ENCODE measurements around the gene OS9. TPM values are rescaled to one million over a fixed set of nuclear protein-coding genes. Genes with fewer than 3 reads are reported as not detected.

Gene OS9
- total and polyA plus RNA-seq, 4 donors, result 139 to 253 (median 230) TPM

GRCh38 chr12:57724003-57724935 lies 30.3 kb downstream of the OS9 start:
- intact Hi-C loops (cut with DNase I), result no loop called here
- Histone ChIP-seq H3K9me3 (ENCODE audit: control insufficient read depth, low read length) (no peaks in the 10 kb centered on the region), H3K4me3 (ENCODE audit: low read length in 2 of 2) (no peak overlapping the region), H3K27ac (ENCODE audit: low read depth in 1 of 2, low read length in 2 of 2) (no peak overlapping the region), H3K36me3 (ENCODE audit: control insufficient read depth in 1 of 2, insufficient read depth in 2 of 2, low read length in 1 of 2) (peaks cover 0 to 4% of the 10 kb centered on the region in 2 donors), H3K27me3 (ENCODE audit: control insufficient read depth in 1 of 2, insufficient read depth in 2 of 2, low read length in 1 of 2) (no peaks in the 10 kb centered on the region), H3K4me1 (ENCODE audit: control insufficient read depth in 1 of 2, insufficient read depth in 2 of 2, low read length in 2 of 2) (no peaks in the 10 kb centered on the region)
- WGBS, 2 donors, result 82% methylated on average over 12 of the region's 12 CpGs
- DNase-seq, result peak in 1 of 2 donors; percentile 49
- no peak for ATAC-seq (ENCODE audit: low FRiP score)

GRCh38 chr12:57724936-57725740 lies 31.2 kb downstream of the OS9 start:
- no peak overlapping the region for H3K4me3 ChIP-seq (ENCODE audit: low read length in 2 of 2)
- no peaks in the 10 kb centered on the region for H3K9me3 ChIP-seq (ENCODE audit: control insufficient read depth, low read length)
- WGBS, 2 donors, result 44 to 52% methylated on average over 6 to 11 of the region's 11 CpGs
- intact Hi-C loops (cut with DNase I), result no loop called here
- H3K36me3 ChIP-seq (ENCODE audit: control insufficient read depth in 1 of 2, insufficient read depth in 2 of 2, low read length in 1 of 2), result peaks cover 0 to 4% of the 10 kb centered on the region in 2 donors
- H3K27ac ChIP-seq (ENCODE audit: low read depth in 1 of 2, low read length in 2 of 2), result no peak overlapping the region
- DNase-seq (no peak), ATAC-seq (ENCODE audit: low FRiP score) (no peak)
- no peaks in the 10 kb centered on the region for H3K4me1 ChIP-seq (ENCODE audit: control insufficient read depth in 1 of 2, insufficient read depth in 2 of 2, low read length in 2 of 2)
- no peaks in the 10 kb centered on the region for H3K27me3 ChIP-seq (ENCODE audit: control insufficient read depth in 1 of 2, insufficient read depth in 2 of 2, low read length in 1 of 2)

GRCh38 chr12:57725851-57726150 lies 31.9 kb downstream of the OS9 start:
- Histone ChIP-seq H3K9me3 (ENCODE audit: control insufficient read depth, low read length) (no peaks in the 10 kb centered on the region), H3K27me3 (ENCODE audit: control insufficient read depth in 1 of 2, insufficient read depth in 2 of 2, low read length in 1 of 2) (no peaks in the 10 kb centered on the region), H3K27ac (ENCODE audit: low read depth in 1 of 2, low read length in 2 of 2) (no peak overlapping the region), H3K4me1 (ENCODE audit: control insufficient read depth in 1 of 2, insufficient read depth in 2 of 2, low read length in 2 of 2) (no peaks in the 10 kb centered on the region), H3K4me3 (ENCODE audit: low read length in 2 of 2) (peak overlapping the region in 1 of 2 donors; percentile 34), H3K36me3 (ENCODE audit: control insufficient read depth in 1 of 2, insufficient read depth in 2 of 2, low read length in 1 of 2) (peaks cover 0 to 2% of the 10 kb centered on the region in 2 donors)
- 6 to 8% methylated on average over 10 of the region's 10 CpGs for WGBS, 2 donors
- no peak for DNase-seq
- intact Hi-C loops (cut with DNase I), result no loop called here
- ATAC-seq (ENCODE audit: low FRiP score), result no peak

GRCh38 chr12:57726151-57726883 lies 32.4 kb downstream of the OS9 start:
- H3K36me3 ChIP-seq (ENCODE audit: control insufficient read depth in 1 of 2, insufficient read depth in 2 of 2, low read length in 1 of 2), result no peaks in the 10 kb centered on the region

GRCh38 chr12:57726884-57727757 lies 33.2 kb downstream of the OS9 start:
- H3K27me3 ChIP-seq (ENCODE audit: control insufficient read depth in 1 of 2, insufficient read depth in 2 of 2, low read length in 1 of 2), result no peaks in the 10 kb centered on the region
- peak; percentile 15 for ATAC-seq (ENCODE audit: low FRiP score)
- 10 to 12% methylated on average over 76 of the region's 76 CpGs for WGBS, 2 donors
- no peaks in the 10 kb centered on the region for H3K9me3 ChIP-seq (ENCODE audit: control insufficient read depth, low read length)
- intact Hi-C loops (cut with DNase I), result no loop called here
- no peaks in the 10 kb centered on the region for H3K36me3 ChIP-seq (ENCODE audit: control insufficient read depth in 1 of 2, insufficient read depth in 2 of 2, low read length in 1 of 2)
- peak overlapping the region in 1 of 2 donors; percentile 34 for H3K4me3 ChIP-seq (ENCODE audit: low read length in 2 of 2)
- peak; percentile 66 to 83 for DNase-seq
- H3K4me1 ChIP-seq (ENCODE audit: control insufficient read depth in 1 of 2, insufficient read depth in 2 of 2, low read length in 2 of 2), result no peaks in the 10 kb centered on the region
- no peak overlapping the region for H3K27ac ChIP-seq (ENCODE audit: low read depth in 1 of 2, low read length in 2 of 2)

More at GRCh38 chr12:57726151-57726883, 32.4 kb downstream of the OS9 start:
- Histone ChIP-seq H3K4me3 (ENCODE audit: low read length in 2 of 2) (peak overlapping the region in 1 of 2 donors; percentile 34), H3K27me3 (ENCODE audit: control insufficient read depth in 1 of 2, insufficient read depth in 2 of 2, low read length in 1 of 2) (no peaks in the 10 kb centered on the region), H3K4me1 (ENCODE audit: control insufficient read depth in 1 of 2, insufficient read depth in 2 of 2, low read length in 2 of 2) (no peaks in the 10 kb centered on the region), H3K9me3 (ENCODE audit: control insufficient read depth, low read length) (no peaks in the 10 kb centered on the region), H3K27ac (ENCODE audit: low read depth in 1 of 2, low read length in 2 of 2) (no peak overlapping the region)
- 1 to 6% methylated on average over 65 to 79 of the region's 79 CpGs for WGBS, 2 donors
- peak; percentile 81 to 91 for DNase-seq
- ATAC-seq (ENCODE audit: low FRiP score), result peak; percentile 76
- intact Hi-C loops (cut with DNase I), result no loop called here

- H3K4me1 ChIP-seq (ENCODE audit: control insufficient read depth in 1 of 2, insufficient read depth in 2 of 2, low read length in 2 of 2), result no peaks in the 10 kb centered on the region
- 32 to 36% methylated on average over 21 of the region's 21 CpGs for WGBS, 2 donors
- H3K36me3 ChIP-seq (ENCODE audit: control insufficient read depth in 1 of 2, insufficient read depth in 2 of 2, low read length in 1 of 2), result no peaks in the 10 kb centered on the region
- no peaks in the 10 kb centered on the region for H3K27me3 ChIP-seq (ENCODE audit: control insufficient read depth in 1 of 2, insufficient read depth in 2 of 2, low read length in 1 of 2)
- no peak overlapping the region for H3K27ac ChIP-seq (ENCODE audit: low read depth in 1 of 2, low read length in 2 of 2)
- no peaks in the 10 kb centered on the region for H3K9me3 ChIP-seq (ENCODE audit: control insufficient read depth, low read length)
- ATAC-seq (ENCODE audit: low FRiP score) (no peak), DNase-seq (no peak)
- no peak overlapping the region for H3K4me3 ChIP-seq (ENCODE audit: low read length in 2 of 2)
- intact Hi-C loops (cut with DNase I), result no loop called here
Observed at GRCh38 chr12:57727758-57728395, 33.9 kb downstream of the OS9 start.

GRCh38 chr12:57729321-57729844 lies 35.5 kb downstream of the OS9 start:
- Histone ChIP-seq H3K9me3 (ENCODE audit: control insufficient read depth, low read length) (no peaks in the 10 kb centered on the region), H3K27me3 (ENCODE audit: control insufficient read depth in 1 of 2, insufficient read depth in 2 of 2, low read length in 1 of 2) (no peaks in the 10 kb centered on the region), H3K4me1 (ENCODE audit: control insufficient read depth in 1 of 2, insufficient read depth in 2 of 2, low read length in 2 of 2) (no peaks in the 10 kb centered on the region), H3K36me3 (ENCODE audit: control insufficient read depth in 1 of 2, insufficient read depth in 2 of 2, low read length in 1 of 2) (no peaks in the 10 kb centered on the region), H3K4me3 (ENCODE audit: low read length in 2 of 2) (no peak overlapping the region), H3K27ac (ENCODE audit: low read depth in 1 of 2, low read length in 2 of 2) (no peak overlapping the region)
- intact Hi-C loops (cut with DNase I), result no loop called here
- no peak for ATAC-seq (ENCODE audit: low FRiP score)
- no peak for DNase-seq
- WGBS, 2 donors, result 41 to 49% methylated on average over 5 of the region's 5 CpGs

Data from aorta (tissue), 5 donors.